Suppressor macrophage treated with lipopolysaccharide for 4 hours (primary cell): Measurements from ENCODE around the gene HIVEP3.
"Not testable (repeated sequence)": the region's sequence is repeated elsewhere in the genome, so short reads cannot be mapped to it uniquely, and the experiment has no call there.

Experiments
- DNase-seq: peaks from one replicate; pipeline ENCODE4 v3.0.0-alpha.2; 2020

Gene HIVEP3

GRCh38 chr1:41918450-41919043, at the start of gene HIVEP3:
Gene HIVEP3, minus strand, starts transcription at chr1:41918922.
- DNase-seq = no peak

- no peak for DNase-seq
Observed at GRCh38 chr1:41964400-41964799, 45.7 kb upstream of the HIVEP3 start.

GRCh38 chr1:41963636-41964035, 44.9 kb upstream of the HIVEP3 start:
- no peak for DNase-seq

GRCh38 chr1:41958015-41958673, 39.4 kb upstream of the HIVEP3 start:
- no peak for DNase-seq

- no peak for DNase-seq
Observed at GRCh38 chr1:41957568-41957967, 38.8 kb upstream of the HIVEP3 start.

GRCh38 chr1:41955461-41956159, 36.9 kb upstream of the HIVEP3 start:
- peak; percentile 47 for DNase-seq

- no peak for DNase-seq
Observed at GRCh38 chr1:41954533-41954944, 35.8 kb upstream of the HIVEP3 start.

- DNase-seq = no peak
Observed at GRCh38 chr1:41953291-41953690, 34.6 kb upstream of the HIVEP3 start.

GRCh38 chr1:41952208-41952607, 33.5 kb upstream of the HIVEP3 start:
- no peak for DNase-seq

GRCh38 chr1:41951492-41951891, 32.8 kb upstream of the HIVEP3 start:
- not testable (repeated sequence) for DNase-seq

- peak; percentile 71 for DNase-seq
Observed at GRCh38 chr1:41950820-41951219, 32.1 kb upstream of the HIVEP3 start.

- not testable (repeated sequence) for DNase-seq
Observed at GRCh38 chr1:41945946-41946345, 27.2 kb upstream of the HIVEP3 start.

- no peak for DNase-seq
Observed at GRCh38 chr1:41943717-41944116, 25.0 kb upstream of the HIVEP3 start.

- no peak for DNase-seq
Observed at GRCh38 chr1:41942278-41942677, 23.6 kb upstream of the HIVEP3 start.

GRCh38 chr1:41941381-41941780, 22.7 kb upstream of the HIVEP3 start:
- DNase-seq = peak; percentile 61

GRCh38 chr1:41939194-41939593, 20.5 kb upstream of the HIVEP3 start:
- DNase-seq = no peak

- no peak for DNase-seq
Observed at GRCh38 chr1:41936107-41936506, 17.4 kb upstream of the HIVEP3 start.

- DNase-seq = no peak
Observed at GRCh38 chr1:41935226-41935625, 16.5 kb upstream of the HIVEP3 start.

GRCh38 chr1:41933106-41933505, 14.4 kb upstream of the HIVEP3 start:
- DNase-seq = no peak

- DNase-seq = no peak
Observed at GRCh38 chr1:41931578-41931977, 12.9 kb upstream of the HIVEP3 start.

GRCh38 chr1:41927118-41927517, 8.4 kb upstream of the HIVEP3 start:
- DNase-seq = no peak

GRCh38 chr1:41925712-41926111, 7.0 kb upstream of the HIVEP3 start:
- DNase-seq = no peak

- DNase-seq = no peak
Observed at GRCh38 chr1:41924911-41925310, 6.2 kb upstream of the HIVEP3 start.

GRCh38 chr1:41921271-41921670, 2.5 kb upstream of the HIVEP3 start:
- DNase-seq = not testable (repeated sequence)
